Effector CD8-positive, alpha-beta T cell (primary cell): ENCODE measurements around the gene PSD2.
A peak's percentile ranks its signal among the peaks of the same experiment; 100 is the strongest.

Experiments used
- DNase-seq: peaks from one replicate; lab custom pipeline; 2025; lab: John Stamatoyannopoulos, UW

PSD2 gene

DNA sequence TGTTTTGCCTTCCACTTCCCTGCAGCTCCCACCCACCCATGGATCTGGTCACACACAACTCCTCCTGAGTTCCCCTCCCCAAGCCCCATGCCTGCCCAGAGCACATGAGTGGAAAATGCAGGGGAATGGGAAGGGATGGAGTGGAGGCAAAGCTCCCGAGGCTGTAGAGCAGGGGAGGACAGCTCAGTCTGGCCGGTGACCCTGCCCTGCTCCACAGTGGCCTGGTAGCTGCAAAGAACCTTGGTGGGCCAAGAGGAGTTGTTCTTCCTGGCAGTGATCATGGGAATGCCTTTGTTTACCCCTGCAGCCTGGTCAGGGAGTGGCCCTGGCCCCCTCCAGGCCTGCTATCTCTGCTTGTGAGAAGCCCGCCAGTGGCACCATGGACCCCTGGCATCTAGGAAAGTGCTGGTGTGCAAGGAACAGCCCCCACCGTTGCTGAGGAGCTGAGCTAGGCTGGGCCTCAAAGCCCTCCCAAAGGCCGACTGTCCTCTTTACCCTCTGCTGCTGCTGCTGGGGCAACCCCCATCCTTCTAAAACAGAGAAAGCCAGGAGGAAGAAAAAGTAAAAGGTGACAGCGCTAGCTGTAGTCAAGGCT, 60.4 kb downstream of the PSD2 start:
- DNase-seq = no peak

DNA sequence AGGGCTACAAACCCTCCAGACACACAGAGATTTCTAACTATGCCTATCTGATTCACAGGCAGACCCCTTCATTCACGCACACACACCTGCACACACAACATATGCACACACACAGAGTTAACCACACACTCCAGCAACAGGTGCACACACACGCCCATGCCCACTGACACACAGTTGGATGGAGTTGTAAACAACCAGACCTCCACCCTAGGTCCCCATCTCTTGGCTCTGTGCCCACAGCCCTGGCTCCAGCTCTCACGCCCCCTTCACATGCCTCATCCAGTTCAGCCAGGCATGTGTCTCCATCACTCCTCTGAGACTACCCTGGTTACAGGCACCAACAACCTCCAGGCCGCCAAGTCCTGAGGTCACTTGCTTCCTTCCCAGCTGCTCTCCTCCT, 61.1 kb downstream of the PSD2 start:
- DNase-seq = no peak

DNA sequence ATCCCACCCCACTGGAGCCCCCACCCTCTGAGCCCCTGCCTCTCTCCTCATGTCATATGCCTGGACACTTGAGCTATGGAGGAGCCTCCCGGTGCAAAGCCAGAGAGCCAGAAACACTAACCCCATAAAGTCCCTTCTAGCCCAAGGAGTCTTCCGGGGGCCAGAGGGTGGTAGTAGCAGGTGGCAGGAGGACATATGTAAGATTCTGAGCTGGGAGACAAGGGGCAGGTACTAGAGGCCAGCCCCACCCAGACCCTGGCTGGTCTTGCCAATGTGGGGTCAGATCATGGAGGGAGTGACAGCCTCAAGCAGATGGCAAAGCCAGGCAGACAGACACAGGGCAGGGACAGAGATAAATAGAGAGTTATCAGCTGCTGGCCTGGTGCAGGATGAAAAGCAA, 63.4 kb downstream of the PSD2 start:
- no peak for DNase-seq

DNA sequence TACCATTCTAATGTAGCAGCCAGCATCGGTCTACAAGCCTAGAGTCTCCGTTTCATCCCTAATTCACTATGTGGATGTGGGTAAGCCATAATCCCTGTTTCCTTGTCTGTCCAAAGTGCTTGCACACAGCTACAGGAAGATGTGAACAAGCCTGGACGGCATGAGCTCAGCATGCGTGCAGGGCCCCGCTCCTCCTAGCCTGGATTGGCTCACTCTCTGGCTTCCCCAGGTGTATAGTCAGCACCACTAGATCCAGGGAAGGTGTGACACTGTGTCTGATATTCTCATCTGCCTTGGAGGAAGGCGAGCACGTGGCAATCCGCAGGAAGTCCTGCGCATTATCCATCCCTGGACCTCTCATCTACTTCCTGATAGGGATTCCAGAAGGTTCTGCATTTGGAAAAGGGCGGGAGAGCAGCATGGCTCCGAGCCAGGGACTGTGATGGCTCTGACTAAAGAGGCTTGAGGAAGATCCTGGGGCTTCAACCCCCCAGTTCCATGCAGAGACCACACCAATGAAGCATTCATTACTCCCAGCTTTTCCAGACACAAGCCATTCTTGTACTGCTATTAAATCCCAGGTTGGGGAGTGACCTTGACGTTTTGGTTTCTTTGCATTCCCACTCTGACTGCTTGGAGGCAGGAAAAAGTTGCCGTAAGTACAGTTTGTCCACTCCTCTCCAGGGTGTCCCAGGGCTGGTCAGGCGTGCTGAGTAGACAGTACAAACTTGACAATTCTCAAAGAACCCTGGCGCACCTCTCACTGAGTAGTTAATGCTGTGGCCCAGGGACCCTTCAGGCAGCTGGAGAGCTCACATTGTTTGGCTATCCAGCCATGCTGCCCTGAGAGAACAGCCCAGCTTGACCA, 65.6 kb downstream of the PSD2 start:
- no peak for DNase-seq

- no peak for DNase-seq
These were observed 66.2 kb downstream of the PSD2 start for GRCh38 chr5:139861889-139862207.

DNA sequence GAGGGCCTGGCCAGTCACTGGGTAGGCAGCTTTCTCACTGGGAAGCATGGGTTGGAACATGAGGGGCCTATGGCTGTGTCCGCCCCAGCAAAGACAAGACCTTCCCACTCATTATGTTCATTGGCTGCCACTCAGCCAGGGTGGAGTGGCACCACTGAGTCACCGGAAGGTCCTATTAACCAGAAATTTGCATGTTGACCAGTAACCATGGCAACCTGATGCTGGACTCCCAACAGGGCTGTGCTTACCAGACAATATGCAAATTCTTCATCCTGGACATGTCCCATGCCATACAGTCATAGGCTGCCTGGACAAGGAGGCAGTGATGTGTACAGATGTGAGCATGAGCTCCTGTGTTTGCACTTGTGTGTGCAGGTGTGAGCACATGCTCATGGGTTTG, 66.7 kb downstream of the PSD2 start:
- no peak for DNase-seq

- no peak for DNase-seq
These were observed 67.2 kb downstream of the PSD2 start for GRCh38 chr5:139862803-139863202.

DNA sequence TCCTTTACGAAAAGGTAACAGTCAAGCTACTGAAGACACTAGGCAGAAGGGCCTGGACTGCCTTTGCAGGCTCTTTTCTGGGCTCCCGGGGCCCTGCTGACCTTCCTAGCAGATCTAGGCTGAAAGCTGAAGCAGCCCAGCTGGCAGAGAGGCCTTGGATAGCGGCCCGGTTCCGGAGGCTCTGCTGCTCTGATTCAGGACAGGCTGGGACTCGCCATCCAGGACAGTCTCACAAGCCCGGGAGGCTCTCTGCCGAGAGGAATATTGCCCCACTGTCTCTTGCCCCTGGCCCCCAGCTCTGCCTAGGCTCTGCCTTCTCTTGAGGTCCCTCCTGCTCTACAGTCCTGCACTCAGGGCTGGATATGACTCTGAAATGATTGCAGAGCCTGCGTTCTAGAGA, 67.8 kb downstream of the PSD2 start:
- no peak for DNase-seq

DNA sequence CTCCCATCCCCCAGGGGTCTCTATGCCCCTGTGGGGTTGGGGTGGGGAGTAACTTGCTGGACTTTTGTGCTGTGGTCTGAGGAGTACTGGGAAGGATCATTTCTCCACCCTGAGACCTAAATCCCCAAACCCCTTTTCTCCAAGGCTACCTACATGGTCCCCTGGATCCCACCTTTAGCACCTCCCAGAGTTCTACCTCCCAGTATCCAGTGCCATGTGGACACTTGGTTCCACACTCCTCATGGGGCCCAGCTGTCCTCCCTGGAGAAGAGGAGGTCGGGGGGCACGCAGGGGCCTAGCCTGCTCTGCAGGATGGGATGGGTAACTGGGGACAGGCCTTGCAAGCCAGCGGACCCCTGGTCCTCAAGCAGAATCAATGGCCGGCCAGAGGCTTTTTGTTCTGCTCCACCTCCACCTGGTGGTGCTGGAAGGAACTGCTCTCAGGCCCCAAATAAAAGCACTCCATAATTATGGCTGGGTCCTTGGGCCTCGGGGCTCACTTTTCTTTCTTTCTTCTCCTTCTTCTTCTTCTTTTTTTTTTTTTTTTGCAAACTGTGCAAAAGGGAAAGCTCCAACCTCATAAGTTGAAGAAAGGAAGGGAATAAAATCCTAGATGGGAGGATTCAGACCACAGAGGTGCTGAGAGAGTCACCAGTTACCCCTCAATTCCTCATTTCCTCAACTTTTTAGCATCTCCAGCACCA, 68.4 kb downstream of the PSD2 start:
- peak; percentile 38 for DNase-seq

DNA sequence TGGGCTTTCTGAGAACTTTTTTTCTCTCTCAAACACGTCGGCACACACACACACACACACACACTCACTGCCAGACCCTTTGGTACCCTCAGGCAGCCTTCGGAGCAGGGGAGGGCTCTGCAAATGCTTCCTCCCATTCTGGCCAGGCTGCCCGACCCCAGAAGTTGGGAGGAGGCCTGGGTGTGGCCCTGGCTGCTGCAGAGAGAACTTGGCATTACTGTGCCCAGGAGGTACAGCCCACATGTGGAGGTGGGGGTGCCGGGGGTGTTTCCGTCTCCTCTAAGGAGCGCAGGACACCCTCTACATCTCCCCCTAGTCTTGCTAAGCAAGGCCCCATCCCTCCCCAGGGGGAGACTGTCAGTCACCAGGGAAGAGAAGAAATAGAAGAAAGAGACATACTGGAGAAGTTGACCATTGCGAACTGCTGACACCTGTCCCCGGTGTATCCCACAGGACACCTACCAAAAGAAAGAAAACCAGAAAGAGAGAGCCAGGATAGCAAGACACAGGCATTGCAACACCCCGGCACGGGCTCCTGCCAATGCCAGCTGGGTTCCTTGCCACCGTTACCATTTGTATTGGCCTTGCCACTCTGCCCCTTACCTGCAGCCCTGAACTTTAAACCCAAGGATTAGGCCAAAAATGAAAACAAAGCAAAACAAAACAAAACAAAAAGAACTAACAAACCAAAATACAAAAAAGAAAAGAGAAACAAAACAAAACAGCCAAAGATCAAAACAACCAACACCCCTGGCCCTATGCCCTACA, 69.3 kb downstream of the PSD2 start:
- no peak for DNase-seq

DNA sequence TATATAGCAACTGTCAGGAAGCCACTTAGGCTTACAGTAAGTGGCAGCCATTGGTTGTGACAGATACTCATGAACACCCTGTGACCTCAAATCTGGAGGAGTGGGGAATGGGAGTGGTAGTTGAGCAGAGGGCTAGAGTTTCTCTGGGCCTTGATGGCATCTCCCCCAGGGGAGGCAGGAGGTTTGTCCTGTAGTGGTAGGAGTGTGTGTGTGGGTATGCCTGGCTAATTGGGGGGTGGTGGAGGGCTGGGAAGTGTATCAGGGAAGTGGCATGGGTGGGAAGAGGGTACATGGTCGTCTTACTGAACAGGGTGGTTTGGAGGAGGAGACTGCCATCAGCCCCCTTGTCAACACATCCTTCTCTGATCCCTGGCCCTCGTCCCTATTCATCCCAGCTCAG, 71.5 kb downstream of the PSD2 start:
- no peak for DNase-seq

DNA sequence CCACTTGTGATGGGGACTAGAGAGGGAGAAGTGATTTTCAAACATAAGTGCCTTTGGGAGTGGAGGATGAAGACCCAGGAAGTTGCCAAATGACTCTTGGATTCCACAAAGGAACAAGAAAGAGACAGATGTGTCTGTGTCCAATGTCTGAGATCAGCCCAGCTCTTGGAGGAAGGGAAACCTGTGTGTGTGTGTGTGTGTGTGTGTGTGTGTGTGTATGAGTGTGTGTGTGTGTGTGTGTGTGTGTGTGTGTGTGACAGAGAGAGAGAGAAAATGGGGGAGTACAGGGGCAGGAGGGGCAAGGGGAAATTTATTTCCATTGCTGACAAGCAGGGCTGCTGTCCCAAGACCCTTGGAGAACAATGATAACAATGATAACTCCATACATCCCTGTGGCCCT, 72.0 kb downstream of the PSD2 start:
- DNase-seq = no peak

- no peak for DNase-seq
These were observed 73.6 kb downstream of the PSD2 start for GRCh38 chr5:139869042-139869790.

DNA sequence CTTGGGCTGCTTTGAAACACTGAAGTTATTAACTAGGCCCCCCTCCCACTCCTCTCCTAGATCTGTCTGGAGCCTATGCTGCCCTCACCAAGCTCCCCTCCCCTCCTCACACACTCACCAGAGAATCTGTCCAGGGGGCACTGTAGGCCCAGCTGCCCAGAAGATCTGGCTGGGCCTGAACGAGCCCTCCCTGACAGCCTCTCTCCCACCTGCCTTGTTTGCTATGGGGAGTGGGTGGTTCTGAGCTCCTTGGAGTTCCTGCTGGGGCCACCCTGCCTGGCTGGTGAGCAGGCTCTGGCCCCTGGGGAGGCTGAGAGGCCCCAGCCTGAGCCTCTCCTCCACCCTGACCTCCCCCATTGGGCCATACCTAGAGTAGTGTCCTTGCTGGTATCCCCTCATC, 75.1 kb downstream of the PSD2 start:
- DNase-seq = no peak

GRCh38 chr5:139871614-139872013, 76.0 kb downstream of the PSD2 start:
- DNase-seq = no peak

- no peak for DNase-seq
These were observed 76.6 kb downstream of the PSD2 start for GRCh38 chr5:139872052-139872766.

GRCh38 chr5:139872851-139873794, 77.5 kb downstream of the PSD2 start:
- no peak for DNase-seq

- no peak for DNase-seq
These were observed 80.3 kb downstream of the PSD2 start for GRCh38 chr5:139875957-139876356.

GRCh38 chr5:139877129-139877597, 81.6 kb downstream of the PSD2 start:
- no peak for DNase-seq

DNA sequence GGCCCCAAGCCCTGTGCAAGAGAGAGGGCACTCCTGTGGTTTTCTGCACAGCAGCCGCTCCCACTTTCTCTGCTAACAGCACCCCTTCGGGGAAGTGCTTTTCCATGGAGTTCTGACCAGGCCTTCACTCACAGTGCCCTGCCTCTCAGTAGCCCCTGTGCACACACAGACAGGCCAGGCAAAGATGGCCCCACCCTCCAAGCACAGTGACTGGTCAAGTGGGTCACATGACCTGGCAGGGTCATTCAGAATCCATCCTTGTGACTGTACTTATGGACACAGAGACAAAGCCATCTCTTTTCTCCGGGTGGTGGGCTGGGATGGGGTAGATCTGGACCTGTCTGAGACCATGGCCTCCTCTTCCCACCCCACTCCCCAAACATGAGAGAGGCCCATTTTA, 82.5 kb downstream of the PSD2 start:
- DNase-seq = no peak
